Adipose tissue (tissue), 3 donors: ENCODE results near the gene C14orf180. TPM values are rescaled to one million over a fixed set of nuclear protein-coding genes. Genes with fewer than 3 reads are reported as not detected.

Experiments used
- H3K27ac ChIP-seq: one replicate; pipeline ENCODE4 v1.5.1; 2013; ENCODE audit warnings: low read depth, low read length
- WGBS, 3 donors: extraction: QIAGEN DNeasy Blood & Tissue Kit; methylation state at CpG; one replicate each; pipeline ENCODE4 v1.1.7; 2013; 5-methylcytosine and 5-hydroxymethylcytosine counted together
- polyA plus RNA-seq, 3 donors: library from polyadenylated mRNA; stranded (reverse); fragments of 200-250 nt; gene quantifications; one replicate each; pipeline ENCODE4 v1.2.3, GENCODE V29; 2013
- donor health status: healthy with polysubstance abuse.
- donor health status: Bipolar disorder and iron deficiency.
- donor health status: healthy.

The C14orf180 gene
- polyA plus RNA-seq, 3 donors: 9.5 to 105 (median 28.3) TPM

- H3K27ac ChIP-seq: no peak overlapping the region
- WGBS, 3 donors: 77 to 82% (median 77%) methylated on average over 11 of the region's 11 CpGs
Measured at GRCh38 chr14:104597576-104597975, 18.0 kb downstream of the C14orf180 start.

DNA sequence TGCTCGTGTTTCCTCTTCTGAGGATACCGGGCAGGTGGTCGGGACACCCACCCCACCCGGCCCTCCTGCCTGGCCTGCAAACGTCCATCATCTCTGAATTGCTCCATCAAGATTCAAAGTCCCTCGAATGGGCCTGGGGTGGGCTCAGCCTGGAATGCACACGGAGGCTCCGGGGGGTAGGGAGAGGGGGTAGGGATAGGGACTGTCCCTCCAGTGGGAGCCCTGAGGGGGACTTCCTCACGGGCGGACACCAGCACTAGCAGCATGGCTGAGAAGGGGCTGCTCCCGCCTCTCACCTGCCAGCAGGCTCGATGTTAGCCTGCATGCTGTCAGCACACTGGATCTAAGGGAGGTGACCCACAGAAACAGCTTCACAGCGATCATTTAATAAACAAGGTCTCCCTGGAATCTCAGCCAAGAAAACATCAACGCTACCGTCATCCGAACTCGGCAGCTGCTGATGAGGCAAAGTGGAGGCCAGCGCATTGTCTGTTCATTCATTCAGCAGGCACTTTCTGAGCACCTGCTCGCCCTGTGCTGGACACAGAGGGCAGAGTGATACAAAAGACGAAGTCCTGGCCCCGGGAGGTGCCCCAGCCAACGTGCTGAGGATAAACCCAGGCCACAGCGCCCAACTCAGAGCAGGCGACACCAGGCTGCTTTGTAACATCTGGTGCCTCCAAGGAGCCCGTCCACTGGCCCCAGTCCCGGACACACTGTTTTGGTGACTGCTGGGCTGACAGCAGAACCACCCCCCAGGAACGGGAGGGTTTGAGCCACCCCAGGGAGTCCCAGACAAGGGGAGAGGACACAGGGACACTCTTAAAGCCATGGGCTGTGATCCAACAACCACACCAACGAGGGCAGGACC, 18.7 kb downstream of the C14orf180 start:
- no peak overlapping the region for H3K27ac ChIP-seq
- WGBS, 3 donors: 53 to 64% (median 57%) methylated on average over 28 of the region's 28 CpGs

DNA sequence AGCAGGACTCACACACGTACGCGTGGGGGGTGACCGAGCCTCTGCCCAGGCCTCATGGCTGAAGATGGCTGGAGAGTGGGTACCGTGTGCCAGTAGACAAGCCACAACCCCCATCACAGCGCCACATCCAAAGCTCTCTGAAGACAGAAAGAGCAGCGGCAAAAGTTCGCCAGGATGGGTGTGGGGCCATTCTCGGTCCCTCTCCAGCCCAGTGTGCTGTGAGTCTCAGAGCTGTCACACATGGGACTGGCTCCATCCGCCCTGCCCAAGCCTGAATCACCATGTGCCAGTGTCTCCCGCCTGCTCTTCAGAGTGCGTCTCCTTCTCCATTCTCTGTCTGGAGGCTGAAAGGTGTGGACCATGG, 19.3 kb downstream of the C14orf180 start:
- WGBS, 3 donors: 83 to 89% (median 86%) methylated on average over 12 of the region's 12 CpGs

GRCh38 chr14:104599446-104599845, 19.9 kb downstream of the C14orf180 start:
- WGBS, 3 donors: 73 to 99% (median 92%) methylated on average over 7 of the region's 7 CpGs

More for the DNA sequence above, 19.3 kb downstream of the C14orf180 start:
- no peak overlapping the region for H3K27ac ChIP-seq

GRCh38 chr14:104600141-104600643, 20.6 kb downstream of the C14orf180 start:
- 18 to 28% (median 24%) methylated on average over 14 of the region's 14 CpGs for WGBS, 3 donors

More at GRCh38 chr14:104599446-104599845, 19.9 kb downstream of the C14orf180 start:
- no peak overlapping the region for H3K27ac ChIP-seq

GRCh38 chr14:104600805-104601204, 21.2 kb downstream of the C14orf180 start:
- no peak overlapping the region for H3K27ac ChIP-seq
- 80 to 86% (median 81%) methylated on average over 8 of the region's 8 CpGs for WGBS, 3 donors

More at GRCh38 chr14:104600141-104600643, 20.6 kb downstream of the C14orf180 start:
- H3K27ac ChIP-seq: no peak overlapping the region

GRCh38 chr14:104601786-104602185, 22.2 kb downstream of the C14orf180 start:
- WGBS, 3 donors: 35 to 51% (median 43%) methylated on average over 8 to 9 of the region's 9 CpGs
- H3K27ac ChIP-seq: no peak overlapping the region

DNA sequence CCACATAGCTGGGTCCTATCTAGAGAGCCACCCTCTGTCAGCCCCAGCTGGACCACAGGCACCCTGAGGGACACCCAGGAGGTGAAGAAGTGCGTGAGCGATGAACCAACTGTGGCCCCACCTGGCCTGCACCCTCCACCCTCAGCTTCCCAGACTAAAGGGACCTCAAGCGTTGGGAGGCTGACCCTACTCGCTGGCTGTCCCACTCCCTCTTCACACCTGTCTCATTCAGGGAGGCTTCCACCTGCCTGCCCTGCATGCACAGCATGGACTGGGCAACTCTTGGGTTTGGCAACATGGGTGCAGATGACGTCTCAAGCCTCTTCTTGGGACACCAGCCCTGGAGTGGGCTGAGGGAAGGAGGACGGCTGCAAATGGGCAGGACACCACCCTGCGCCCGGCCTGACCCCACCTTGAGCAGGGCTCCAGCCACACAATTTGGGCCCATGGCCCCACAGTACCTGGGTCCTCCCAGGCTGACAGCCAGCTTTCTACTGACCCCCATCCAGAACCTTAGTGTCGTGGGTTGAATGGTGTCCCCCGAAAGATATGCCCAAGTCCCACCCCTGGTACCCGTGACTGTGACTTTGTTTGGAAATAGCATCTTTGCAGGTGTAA, 22.9 kb downstream of the C14orf180 start:
- H3K27ac ChIP-seq: no peak overlapping the region
- 81 to 90% (median 88%) methylated on average over 11 of the region's 11 CpGs for WGBS, 3 donors

- 79 to 81% (median 81%) methylated on average over 7 of the region's 7 CpGs for WGBS, 3 donors
- no peak overlapping the region for H3K27ac ChIP-seq
Measured at GRCh38 chr14:104602933-104603325, 23.4 kb downstream of the C14orf180 start.

DNA sequence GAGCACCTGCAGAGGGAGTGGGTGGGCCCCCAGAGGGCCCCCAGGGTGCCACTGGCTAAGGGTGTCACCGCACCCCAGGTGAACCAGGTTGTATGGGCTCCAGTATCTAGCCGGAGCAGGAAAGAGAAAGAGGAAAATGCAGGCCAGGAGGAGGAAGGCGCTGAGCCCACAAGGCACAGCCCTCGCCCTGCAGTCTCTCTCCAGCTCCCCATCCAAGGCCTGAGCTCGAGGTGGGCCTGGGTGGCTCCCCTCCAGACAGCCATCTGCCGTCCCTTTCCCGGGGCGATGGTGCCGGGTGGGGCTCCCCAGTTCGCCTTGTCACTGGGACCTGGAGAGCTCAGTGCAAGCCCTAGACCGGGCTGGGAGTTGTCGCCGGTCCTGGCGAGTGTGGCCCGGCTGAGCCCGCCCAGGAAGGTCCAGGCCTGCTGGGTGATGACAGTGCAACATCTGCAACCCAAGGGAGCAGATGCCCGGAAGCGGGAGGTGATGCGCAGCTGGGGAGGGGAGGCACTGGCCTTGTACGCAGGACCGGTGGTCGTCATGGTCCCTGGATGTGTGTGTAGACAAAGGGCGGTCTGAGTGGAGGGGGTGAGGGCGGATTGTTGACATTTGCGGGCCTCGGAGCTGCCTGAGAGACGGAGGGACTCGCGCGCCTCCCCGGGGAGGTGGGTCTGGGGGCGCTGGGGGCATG, 24.3 kb downstream of the C14orf180 start:
- WGBS, 3 donors: 23 to 35% (median 26%) methylated on average over 31 to 32 of the region's 32 CpGs
- no peak overlapping the region for H3K27ac ChIP-seq

GRCh38 chr14:104604458-104605449, 25.2 kb downstream of the C14orf180 start, which contains the start of gene TMEM179:
TMEM179 (minus strand) TSS chr14:104604772; CDS start chr14:104604741, 31 bp downstream.
- H3K27ac ChIP-seq: no peak within 1 kb of the TSS
- WGBS, 3 donors: 4 to 8% (median 6%) methylated on average over 86 to 91 of the region's 91 CpGs

DNA sequence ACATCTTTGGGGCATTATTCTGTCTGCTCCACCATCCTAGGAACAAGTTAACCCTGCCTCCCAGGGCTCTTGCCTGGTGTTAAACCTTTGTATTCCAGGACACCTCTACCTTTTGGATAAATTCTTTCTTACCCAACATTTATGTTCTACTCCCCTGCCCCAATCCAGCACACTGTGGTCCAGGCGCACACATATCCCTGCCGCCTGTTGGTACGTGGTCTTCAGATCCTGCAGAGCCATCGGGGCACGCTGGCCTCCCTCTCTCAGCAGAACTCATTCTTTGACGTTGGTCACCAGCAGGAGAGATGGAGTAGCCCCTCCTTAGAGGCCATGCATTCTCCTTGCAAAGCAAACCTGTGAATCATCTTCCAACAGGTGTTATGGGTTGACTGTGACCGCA, 30.1 kb downstream of the C14orf180 start:
- H3K27ac ChIP-seq: no peak overlapping the region
- 75 to 80% (median 77%) methylated on average over 7 of the region's 7 CpGs for WGBS, 3 donors

- H3K27ac ChIP-seq: no peak overlapping the region
- 46 to 71% (median 67%) methylated on average over 4 of the region's 4 CpGs for WGBS, 3 donors
Measured at GRCh38 chr14:104610749-104611310, 31.3 kb downstream of the C14orf180 start.

DNA sequence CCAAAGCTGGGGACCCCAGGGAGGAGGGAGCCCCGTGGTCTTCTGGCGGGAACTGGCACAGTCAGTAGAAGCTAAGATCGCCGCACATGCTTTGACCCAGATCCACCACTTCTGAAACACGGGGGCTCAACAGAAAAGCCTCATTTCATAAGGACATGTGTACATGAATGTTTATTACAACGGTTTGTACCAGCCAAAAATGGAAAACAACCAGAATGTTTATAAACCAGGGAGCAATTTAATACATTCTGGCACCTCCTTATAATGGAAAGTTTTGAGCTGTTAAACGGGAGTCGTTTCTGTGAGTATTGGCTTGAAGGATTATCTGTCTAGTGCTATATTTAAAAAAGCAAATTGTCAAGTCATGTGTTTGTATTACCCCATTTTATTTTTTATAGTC, 32.3 kb downstream of the C14orf180 start:
- no peak overlapping the region for H3K27ac ChIP-seq

GRCh38 chr14:104614126-104614812, 34.7 kb downstream of the C14orf180 start:
- WGBS, 3 donors: 58 to 65% (median 61%) methylated on average over 4 of the region's 4 CpGs
- no peak overlapping the region for H3K27ac ChIP-seq

More for the DNA sequence above, 32.3 kb downstream of the C14orf180 start:
- 60 to 66% (median 61%) methylated on average over 8 of the region's 8 CpGs for WGBS, 3 donors

DNA sequence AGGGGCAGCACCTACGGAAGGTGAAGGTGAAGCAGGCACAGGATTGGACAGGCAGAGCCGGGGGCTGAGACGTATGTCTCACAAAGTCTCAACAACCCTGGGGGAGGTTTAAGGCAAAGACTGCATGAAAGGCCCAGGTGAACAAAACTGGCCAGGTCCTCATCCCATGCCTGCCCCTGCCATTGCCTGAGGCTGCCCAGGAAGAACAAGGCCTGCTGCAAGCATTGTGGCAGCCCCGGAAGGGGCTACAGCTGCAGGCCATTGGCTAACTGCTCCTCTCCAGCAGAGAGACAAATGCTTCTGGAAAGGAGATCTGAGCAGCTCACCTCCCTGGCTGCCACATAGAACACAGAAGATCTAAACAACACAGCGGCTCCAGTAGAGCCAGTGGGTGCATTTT, 45.4 kb downstream of the C14orf180 start:
- H3K27ac ChIP-seq: no peak overlapping the region
- 40 to 55% (median 55%) methylated on average over 5 of the region's 5 CpGs for WGBS, 3 donors

- 62 to 74% (median 71%) methylated on average over 9 of the region's 9 CpGs for WGBS, 3 donors
Measured at GRCh38 chr14:104632781-104633180, 53.2 kb downstream of the C14orf180 start.

More at GRCh38 chr14:104632781-104633180, 53.2 kb downstream of the C14orf180 start:
- H3K27ac ChIP-seq: no peak overlapping the region
